Testis (tissue), 3 donors: ENCODE measurements around the gene POU3F1. TPM values are rescaled to one million over a fixed set of nuclear protein-coding genes. Genes with fewer than 3 reads are reported as not detected.

Experiments
- DNase-seq: peaks from one replicate; pipeline ENCODE4 v3.0.0-alpha.2; 2019
- H3K27ac ChIP-seq, 2 donors: fragments of 200-600 bp; sonication (generic); one replicate each; pipeline ENCODE4 v1.5.1; 2019
- H3K27me3 ChIP-seq: fragments of 200-600 bp; sonication (generic); one replicate; pipeline ENCODE4 v1.5.1; 2019
- H3K36me3 ChIP-seq: fragments of 200-600 bp; sonication (generic); one replicate; pipeline ENCODE4 v1.5.1; 2017; ENCODE audit warnings: low read depth; ENCODE audit errors: missing control alignments
- H3K4me1 ChIP-seq: fragments of 200-600 bp; sonication (generic); one replicate; pipeline ENCODE4 v1.5.1; 2019
- H3K4me3 ChIP-seq, 2 donors: fragments of 200-600 bp; sonication (generic); one replicate each; pipeline ENCODE4 v1.5.1; 2017 to 2019
- H3K9me3 ChIP-seq: fragments of 200-600 bp; sonication (generic); one replicate; pipeline ENCODE4 v1.5.1; 2017
- CTCF ChIP-seq, 3 experiments: fragments of 450-650 bp in 2 of 3; fragments of 200-600 bp in 1 of 3; sonication (generic) in 1 of 3; IDR thresholded peaks; one replicate each; pipeline ENCODE4 v1.5.1; 2016 to 2019; ENCODE audit warnings: antibody characterized with exemption in 3 of 3, mild to moderate bottlenecking in 2 of 3, moderate library complexity in 1 of 3
- POLR2A ChIP-seq: fragments of 450-650 bp; IDR thresholded peaks from one replicate; pipeline ENCODE4 v1.6.1; 2017; ENCODE audit warnings: antibody characterized with exemption, mild to moderate bottlenecking, moderate library complexity
- WGBS, 2 donors: methylation state at CpG; one replicate each; pipeline ENCODE4 v1.1.5; 2018; 5-methylcytosine and 5-hydroxymethylcytosine counted together
- intact Hi-C: fragments of 100-400 bp; cut with DNase I; formaldehyde crosslinking; loops from one replicate; pipeline ENCODE4 v1.15.1; 2023; ENCODE audit warnings: low total_unique reads
- polyA plus RNA-seq: library from polyadenylated mRNA; stranded (reverse); fragments of 350-450 nt; fragmentation: Illumina TruSeq; extraction: RNeasy Lipid Tissue Mini Kit (QIAGEN cat#74804); gene quantifications from one replicate; pipeline ENCODE4 v1.2.3, GENCODE V29; 2014; ENCODE audit warnings: low read depth, low replicate concordance; ENCODE audit not compliant: insufficient read depth
- total RNA-seq, 2 donors: library from RNA; depleted of rRNA; stranded (reverse); fragments of >200 nt; gene quantifications; one replicate each; pipeline ENCODE4 v1.2.3, GENCODE V29; 2016

The POU3F1 gene
- total and polyA plus RNA-seq, 3 donors from 2014 or later, result 1.6 to 6.8 (median 6.0) TPM

DNA sequence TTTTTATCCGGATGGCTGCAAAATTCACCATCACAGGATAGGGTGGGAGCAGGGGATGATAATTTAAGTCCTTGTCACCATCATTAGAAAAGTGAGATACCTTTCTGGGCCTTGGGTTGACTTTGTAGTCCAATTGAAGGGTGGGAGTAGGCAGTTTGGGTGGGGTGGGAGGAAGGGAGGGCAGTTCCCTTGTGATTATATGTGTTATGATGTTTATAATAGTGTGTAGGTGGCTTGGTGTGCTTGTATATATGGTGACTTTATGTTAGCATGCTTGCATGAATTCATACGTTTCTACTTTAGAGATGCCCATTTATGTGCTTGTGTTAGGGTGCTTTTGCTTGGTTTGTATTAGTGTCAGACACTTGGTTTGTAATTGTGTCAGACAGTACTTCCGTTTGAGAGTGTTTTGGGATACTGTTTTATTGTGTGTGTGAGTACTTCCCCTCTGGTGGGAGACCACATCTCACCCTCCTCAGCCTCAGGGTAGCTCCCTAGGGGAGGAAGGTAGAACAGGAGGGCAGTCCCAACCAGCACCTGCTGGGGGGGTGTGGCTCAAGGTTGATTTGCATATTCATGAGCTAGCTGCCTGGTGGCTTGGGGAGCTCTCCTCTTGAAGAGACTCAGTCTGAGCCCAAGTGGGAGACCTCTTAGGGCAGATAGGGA lies 6.3 kb upstream of the POU3F1 start:
- Histone ChIP-seq H3K27ac (no peak overlapping the region), H3K27me3 (no peaks in the 10 kb centered on the region), H3K4me1 (no peaks in the 10 kb centered on the region), H3K36me3 (no peaks in the 10 kb centered on the region), H3K9me3 (no peaks in the 10 kb centered on the region), H3K4me3 (no peak overlapping the region)
- no peak for DNase-seq
- no peak for TF ChIP-seq CTCF (IDR thresholded peaks at IDR 0.05)
- no peak for TF ChIP-seq POLR2A
- intact Hi-C loops, result no loop called here
- WGBS, 2 donors, result 68 to 79% methylated on average over 3 of the region's 3 CpGs

DNA sequence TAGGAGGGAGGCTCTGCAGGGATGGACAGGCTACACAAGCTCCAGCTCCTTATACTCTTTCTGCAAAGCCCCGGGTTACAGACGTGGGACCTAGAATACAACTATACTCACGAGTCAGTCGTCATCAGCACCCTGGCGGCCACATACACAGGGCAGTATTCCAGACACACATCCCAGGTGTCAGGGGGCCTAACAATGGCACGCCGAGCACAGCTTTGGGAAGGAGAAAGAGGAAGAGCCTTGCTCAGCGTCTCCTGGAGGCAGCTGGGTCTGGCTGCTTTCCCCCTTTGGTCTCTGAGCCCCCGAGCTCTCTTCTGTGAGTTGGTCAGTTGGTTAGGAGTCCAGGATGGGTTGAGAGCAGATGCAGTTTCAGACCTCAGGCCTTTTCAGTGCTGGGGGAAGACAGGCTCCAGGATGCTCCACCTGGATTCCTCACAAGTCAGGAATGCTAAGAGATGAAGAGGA lies 4.5 kb upstream of the POU3F1 start:
- Histone ChIP-seq H3K27ac (no peak overlapping the region), H3K9me3 (no peaks in the 10 kb centered on the region), H3K4me1 (no peaks in the 10 kb centered on the region), H3K27me3 (no peaks in the 10 kb centered on the region), H3K36me3 (no peaks in the 10 kb centered on the region), H3K4me3 (no peak overlapping the region)
- intact Hi-C loops, result no loop called here
- DNase-seq, result no peak
- TF ChIP-seq CTCF (IDR thresholded peaks at IDR 0.05) (no peak), POLR2A (no peak)
- WGBS, 2 donors, result 53 to 63% methylated on average over 7 to 9 of the region's 9 CpGs

DNA sequence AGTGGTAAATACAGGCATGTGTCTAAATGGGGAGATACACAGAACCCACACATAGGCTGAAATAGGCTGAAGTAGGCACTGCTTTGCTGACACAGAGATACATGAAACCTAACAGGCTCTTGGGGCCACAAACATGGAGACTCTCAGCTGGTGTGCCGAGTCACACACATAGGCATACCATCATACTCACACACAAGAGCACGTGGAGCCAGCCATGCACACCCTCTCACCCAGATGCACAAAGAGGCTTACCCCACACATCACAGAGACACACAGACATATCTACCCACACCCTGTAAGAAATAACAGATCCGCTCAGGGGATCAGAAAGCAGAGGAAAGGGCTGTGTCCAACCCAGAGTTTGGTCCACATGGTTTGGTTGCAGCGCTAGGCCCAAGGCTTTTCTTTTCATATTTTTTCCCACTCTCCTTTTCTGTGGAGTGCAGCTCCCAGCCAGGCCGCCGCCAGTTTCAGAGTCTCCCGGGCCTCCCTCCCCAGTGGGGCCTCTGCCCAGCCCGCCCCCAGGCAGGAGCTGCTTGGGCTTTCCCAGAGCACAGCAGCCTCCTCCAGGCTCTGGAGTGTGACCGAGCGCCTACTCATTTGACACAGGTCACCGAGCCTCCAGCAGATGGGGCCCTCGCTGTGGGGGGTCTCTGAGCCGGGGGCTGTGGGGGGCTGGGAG lies 3.9 kb upstream of the POU3F1 start:
- Histone ChIP-seq H3K27ac (no peak overlapping the region), H3K4me3 (no peak overlapping the region), H3K27me3 (no peaks in the 10 kb centered on the region), H3K4me1 (no peaks in the 10 kb centered on the region), H3K36me3 (no peaks in the 10 kb centered on the region), H3K9me3 (no peaks in the 10 kb centered on the region)
- TF ChIP-seq CTCF (IDR thresholded peaks at IDR 0.05) (no peak), POLR2A (no peak)
- no peak for DNase-seq
- WGBS, 2 donors, result 64 to 65% methylated on average over 13 of the region's 13 CpGs
- intact Hi-C loops, result no loop called here

- H3K36me3 ChIP-seq, result no peaks in the 10 kb centered on the region
- WGBS, 2 donors, result 9 to 14% methylated on average over 33 to 34 of the region's 34 CpGs
- TF ChIP-seq POLR2A, result no peak
- TF ChIP-seq CTCF (IDR thresholded peaks at IDR 0.05), result no peak
- H3K27me3 ChIP-seq, result no peaks in the 10 kb centered on the region
- no peaks in the 10 kb centered on the region for H3K9me3 ChIP-seq
- intact Hi-C loops, result no loop called here
- peak; percentile 30 for DNase-seq
- peaks cover 3% of the 10 kb centered on the region for H3K4me1 ChIP-seq
- peak overlapping the region; percentile 58 to 66 for H3K4me3 ChIP-seq
- peak overlapping the region in 1 of 2 donors; percentile 53 for H3K27ac ChIP-seq
Observed at GRCh38 chr1:38047603-38048141, 1.1 kb upstream of the POU3F1 start.
